A549 treated with DMSO at 1 μM for 4 hours (cell line): Measurements from ENCODE around the gene ABCD3. TPM values are rescaled to one million over a fixed set of nuclear protein-coding genes. Genes with fewer than 3 reads are reported as not detected.

Experiments used
- total RNA-seq: library from RNA; stranded (reverse); fragments of 200-300 nt; extraction: Qiagen RNA extraction; gene quantifications from 5 replicates; pipeline ENCODE4 v1.2.3, GENCODE V29; 2022; ENCODE audit warnings: low read depth

The ABCD3 gene
- 20.3 to 28.1 TPM (median 24.3 TPM) in 5 replicates for total RNA-seq

DNA sequence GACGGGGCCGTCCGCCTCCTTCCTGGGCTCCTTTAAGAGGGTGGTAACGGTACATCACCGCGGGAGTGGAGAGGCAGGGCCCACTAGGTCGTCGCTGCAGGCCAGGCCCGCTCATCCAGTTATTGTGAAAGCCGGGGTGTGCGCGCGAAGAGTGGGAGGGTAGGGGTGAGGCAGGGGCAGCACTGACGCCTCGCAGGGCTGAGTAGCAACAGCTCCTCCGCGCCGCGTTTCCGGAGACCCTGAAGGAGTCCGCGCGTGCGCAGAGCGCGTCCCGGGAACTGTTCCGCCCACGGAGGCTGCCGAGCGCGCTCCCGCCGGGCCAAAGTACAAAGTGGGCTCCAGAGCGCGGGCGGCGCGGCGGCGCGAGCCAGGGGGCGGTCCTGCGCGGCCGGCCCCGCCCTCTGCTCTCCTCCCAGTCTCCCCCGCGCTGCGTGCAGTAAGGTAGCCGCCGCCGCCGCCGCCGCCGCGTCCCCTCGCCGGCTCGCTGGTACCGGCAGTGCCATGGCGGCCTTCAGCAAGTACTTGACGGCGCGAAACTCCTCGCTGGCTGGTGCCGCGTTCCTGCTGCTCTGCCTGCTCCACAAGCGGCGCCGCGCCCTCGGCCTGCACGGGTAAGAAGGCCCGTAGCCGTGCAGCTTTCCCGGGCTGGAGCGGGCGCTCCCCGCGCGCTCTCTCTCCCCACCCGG, at the start of gene ABCD3:
TSS of gene ABCD3 (plus strand) at position 412 of the 686 bp plus-strand sequence. CDS start at position 502, 90 bp downstream.

DNA sequence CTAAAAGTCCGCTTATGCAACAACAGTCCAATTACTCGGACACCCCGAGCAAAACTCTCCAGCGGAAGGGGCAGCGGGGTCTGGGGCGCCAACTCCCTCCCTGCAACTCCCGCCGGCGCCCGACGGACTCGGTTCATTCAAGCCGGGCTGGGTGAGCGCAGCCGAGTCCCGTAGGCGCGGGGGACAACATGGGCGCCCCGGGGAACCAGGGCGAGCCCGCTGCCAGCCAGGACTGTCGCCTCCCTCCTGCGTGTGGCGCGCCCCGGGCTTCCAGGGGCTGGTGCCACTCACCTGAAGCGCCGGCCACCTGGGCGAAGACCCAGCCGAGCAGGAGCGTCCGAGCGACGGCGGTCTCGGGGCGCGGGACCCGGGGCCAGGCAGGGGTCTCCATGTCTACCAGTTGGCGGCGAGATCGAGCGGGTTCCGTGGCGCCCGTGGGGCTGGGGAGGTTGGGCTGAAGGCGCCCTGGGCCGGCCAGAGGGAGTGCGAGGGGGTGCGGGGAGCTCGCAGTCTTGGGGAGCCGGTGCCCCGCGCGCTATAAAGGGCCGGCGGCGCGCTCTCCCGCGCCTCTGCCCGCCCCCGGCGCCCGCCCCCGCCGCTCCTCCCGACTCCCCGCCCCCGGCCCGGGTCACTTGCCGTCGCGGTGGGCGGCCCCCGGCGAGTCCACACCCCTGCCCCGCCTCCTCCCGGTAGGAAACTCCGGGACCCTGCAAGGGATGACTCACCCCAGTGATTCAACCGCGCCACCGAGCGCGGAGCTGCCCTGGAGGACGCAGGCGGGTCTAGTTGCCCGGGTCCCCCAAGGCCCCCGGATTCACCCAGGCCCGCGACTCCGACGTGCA, 123.3 kb downstream of the ABCD3 start, which contains the start of gene F3:
TSS of gene F3 (minus strand) at position 514 of the 842 bp plus-strand sequence. CDS start at position 391, 123 bp downstream.

Other genes with a start within 250 kb of the ABCD3 start
- gene ARHGAP29, start 180.8 kb upstream of the ABCD3 start, total RNA-seq: 16.9 to 23.8 TPM (median 20.2 TPM) in 5 replicates
- 1.9 to 3.3 TPM (median 3.1 TPM) in 5 replicates for gene F3, start 123.4 kb downstream of the ABCD3 start, total RNA-seq